Activated CD8-positive, alpha-beta T cell treated with anti-CD3 and anti-CD28 coated beads for 36 hours (primary cell): Measurements from ENCODE around the gene SMPD4. TPM values are rescaled to one million over a fixed set of nuclear protein-coding genes. Genes with fewer than 3 reads are reported as not detected.
"Not testable (repeated sequence)": the region's sequence is repeated elsewhere in the genome, so short reads cannot be mapped to it uniquely, and the experiment has no call there.

Source experiments
- ATAC-seq: fragments of 200-7000 bp; cut with Tn5 transposase; one replicate; pipeline ENCODE4 v1.10.0; 2021; ENCODE audit warnings: mild to moderate bottlenecking, moderate library complexity
- CTCF ChIA-PET: fragments of 350-600 bp; sonication (Branson Sonifier 250); formaldehyde crosslinking; loops from one replicate; lab custom pipeline; 2021; ENCODE audit warnings: antibody characterized with exemption; lab: Charles Lee
- POLR2A ChIA-PET: fragments of 350-600 bp; sonication (Branson Sonifier 250); formaldehyde crosslinking; loops from one replicate; lab custom pipeline; 2021; ENCODE audit warnings: antibody characterized with exemption; lab: Charles Lee
- DNase-seq: peaks from one replicate; pipeline ENCODE4 v3.0.0-alpha.2; 2020
- H3K27ac Mint-ChIP-seq: one replicate; pipeline ENCODE4 v1.8.0; 2021; ENCODE audit warnings: mild to moderate bottlenecking, mixed read lengths
- H3K27me3 Mint-ChIP-seq: one replicate; pipeline ENCODE4 v1.8.0; 2021; ENCODE audit warnings: mixed read lengths
- H3K36me3 Mint-ChIP-seq: one replicate; pipeline ENCODE4 v1.8.0; 2021; ENCODE audit warnings: low read depth, mixed read lengths
- H3K4me1 Mint-ChIP-seq: one replicate; pipeline ENCODE4 v1.8.0; 2021; ENCODE audit warnings: low read depth, mixed read lengths
- H3K4me3 Mint-ChIP-seq: one replicate; pipeline ENCODE4 v1.8.0; 2021; ENCODE audit warnings: mild to moderate bottlenecking, moderate library complexity, mixed read lengths
- H3K9me3 Mint-ChIP-seq: one replicate; pipeline ENCODE4 v1.8.0; 2021; ENCODE audit warnings: mixed read lengths
- CTCF ChIP-seq: fragments of 200-600 bp; IDR thresholded peaks from one replicate; pipeline ENCODE4 v1.8.0; 2022; ENCODE audit warnings: antibody characterized with exemption, mild to moderate bottlenecking
- intact Hi-C: fragments of 100-400 bp; cut with micrococcal nuclease; formaldehyde crosslinking; loops from one replicate; pipeline ENCODE4 v1.10.0; 2022
- total RNA-seq, 2 experiments: library from RNA; stranded (reverse); gene quantifications; one replicate each; pipeline ENCODE4 v1.2.3, GENCODE V29; 2021

Gene SMPD4
- total RNA-seq, 2 experiments from 2014 or later: 73.8 to 75.8 TPM

- Mint-ChIP-seq H3K36me3 (no peaks in the 10 kb centered on the region), H3K4me1 (no peaks in the 10 kb centered on the region)
- CTCF ChIA-PET: no interaction called here
These were observed 45.5 kb downstream of the SMPD4 start for GRCh38 chr2:130135692-130136541.

GRCh38 chr2:130129120-130129829 lies 52.1 kb downstream of the SMPD4 start, which contains the start of gene POTEF:
Gene POTEF, minus strand, starts transcription at chr2:130129222. Its CDS starts 8,707 bp downstream, at chr2:130120515.
- H3K27ac Mint-ChIP-seq, H3K36me3 Mint-ChIP-seq, intact Hi-C loops, H3K4me1 Mint-ChIP-seq, H3K27me3 Mint-ChIP-seq, H3K4me3 Mint-ChIP-seq, H3K9me3 Mint-ChIP-seq, POLR2A ChIA-PET, ATAC-seq, DNase-seq, CTCF ChIA-PET: not testable (repeated sequence)

More at GRCh38 chr2:130135692-130136541, 45.5 kb downstream of the SMPD4 start:
- DNase-seq (no peak), ATAC-seq (no peak)
- Mint-ChIP-seq H3K27ac (no peak overlapping the region), H3K27me3 (no peaks in the 10 kb centered on the region), H3K9me3 (no peaks in the 10 kb centered on the region), H3K4me3 (no peak overlapping the region)
- POLR2A ChIA-PET: no interaction called here
- intact Hi-C loops: no loop called here
- no peak for TF ChIP-seq CTCF

GRCh38 chr2:130128464-130128863 lies 52.9 kb downstream of the SMPD4 start:
- intact Hi-C loops, H3K9me3 Mint-ChIP-seq, ATAC-seq, CTCF ChIA-PET, H3K36me3 Mint-ChIP-seq, H3K27ac Mint-ChIP-seq, H3K27me3 Mint-ChIP-seq, POLR2A ChIA-PET, H3K4me3 Mint-ChIP-seq, H3K4me1 Mint-ChIP-seq, DNase-seq: not testable (repeated sequence)

- H3K4me1 Mint-ChIP-seq, POLR2A ChIA-PET, DNase-seq, ATAC-seq, H3K27ac Mint-ChIP-seq, CTCF ChIA-PET, H3K4me3 Mint-ChIP-seq, H3K27me3 Mint-ChIP-seq, H3K36me3 Mint-ChIP-seq, intact Hi-C loops, H3K9me3 Mint-ChIP-seq: not testable (repeated sequence)
These were observed 53.7 kb downstream of the SMPD4 start for GRCh38 chr2:130127726-130128125.

- POLR2A ChIA-PET, H3K4me3 Mint-ChIP-seq, H3K4me1 Mint-ChIP-seq, H3K9me3 Mint-ChIP-seq, H3K27ac Mint-ChIP-seq, H3K36me3 Mint-ChIP-seq, CTCF ChIA-PET, intact Hi-C loops, DNase-seq, ATAC-seq, H3K27me3 Mint-ChIP-seq: not testable (repeated sequence)
These were observed 60.5 kb downstream of the SMPD4 start for GRCh38 chr2:130120924-130121323.

- H3K4me3 Mint-ChIP-seq, H3K27me3 Mint-ChIP-seq, intact Hi-C loops, CTCF ChIA-PET, H3K27ac Mint-ChIP-seq, POLR2A ChIA-PET, DNase-seq, H3K4me1 Mint-ChIP-seq, H3K9me3 Mint-ChIP-seq, ATAC-seq, H3K36me3 Mint-ChIP-seq: not testable (repeated sequence)
These were observed 78.6 kb downstream of the SMPD4 start for GRCh38 chr2:130102597-130103363.

Other genes starting within 250 kb of the SMPD4 start
- gene RAB6C, start 201.9 kb downstream of the SMPD4 start, total RNA-seq: not detected
- not detected for gene POTEF, start 52.4 kb downstream of the SMPD4 start, total RNA-seq
- 1 to 10 TPM; 3.0 to 3.5 TPM for gene CCDC74B, start 36.5 kb downstream of the SMPD4 start, total RNA-seq
- 100 to 1,000 TPM; 390 to 402 TPM for gene MZT2B, start 660 bp upstream of the SMPD4 start, total RNA-seq
- gene TUBA3E, start 16.8 kb upstream of the SMPD4 start, total RNA-seq: not detected
- 100 to 1,000 TPM; 160 to 163 TPM for gene IMP4, start 161.3 kb upstream of the SMPD4 start, total RNA-seq
- 10 to 100 TPM; 32.9 to 35.4 TPM for gene PTPN18, start 174.5 kb upstream of the SMPD4 start, total RNA-seq